HL-60/S4 treated with phorbol 12-myristate 13-acetate at 8.2 ng/mL for 4 days and 3 days (cell line): Measurements from ENCODE around the gene CDH23.

Experiments used
- in situ Hi-C: fragments of 300-500 bp; cut with MboI; formaldehyde crosslinking; loops from 2 replicates; pipeline ENCODE4 v1.15.0; 2022; ENCODE audit warnings: low sequenced_read_pairs

CDH23 gene

DNA sequence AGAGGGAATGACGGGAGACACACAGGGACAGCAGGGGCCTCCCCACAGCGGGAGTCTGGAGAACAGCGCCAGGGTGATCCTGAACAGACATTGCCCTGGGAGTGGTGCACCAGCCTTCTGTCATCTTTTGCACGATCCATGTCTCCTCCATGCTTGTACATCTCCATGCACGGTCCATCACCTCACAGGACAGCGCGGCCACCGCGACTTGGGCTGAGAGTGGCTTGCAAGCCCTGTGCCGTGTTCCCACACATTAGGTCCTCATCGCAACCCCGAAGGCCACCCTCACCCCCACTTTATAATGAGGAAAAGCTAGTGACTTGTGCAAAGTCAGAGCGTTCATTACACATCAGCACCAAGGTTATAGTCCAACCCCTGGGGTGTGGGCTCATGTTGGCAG is 64.7 kb downstream of the CDH23 start:
- in situ Hi-C loops, result no loop called here

DNA sequence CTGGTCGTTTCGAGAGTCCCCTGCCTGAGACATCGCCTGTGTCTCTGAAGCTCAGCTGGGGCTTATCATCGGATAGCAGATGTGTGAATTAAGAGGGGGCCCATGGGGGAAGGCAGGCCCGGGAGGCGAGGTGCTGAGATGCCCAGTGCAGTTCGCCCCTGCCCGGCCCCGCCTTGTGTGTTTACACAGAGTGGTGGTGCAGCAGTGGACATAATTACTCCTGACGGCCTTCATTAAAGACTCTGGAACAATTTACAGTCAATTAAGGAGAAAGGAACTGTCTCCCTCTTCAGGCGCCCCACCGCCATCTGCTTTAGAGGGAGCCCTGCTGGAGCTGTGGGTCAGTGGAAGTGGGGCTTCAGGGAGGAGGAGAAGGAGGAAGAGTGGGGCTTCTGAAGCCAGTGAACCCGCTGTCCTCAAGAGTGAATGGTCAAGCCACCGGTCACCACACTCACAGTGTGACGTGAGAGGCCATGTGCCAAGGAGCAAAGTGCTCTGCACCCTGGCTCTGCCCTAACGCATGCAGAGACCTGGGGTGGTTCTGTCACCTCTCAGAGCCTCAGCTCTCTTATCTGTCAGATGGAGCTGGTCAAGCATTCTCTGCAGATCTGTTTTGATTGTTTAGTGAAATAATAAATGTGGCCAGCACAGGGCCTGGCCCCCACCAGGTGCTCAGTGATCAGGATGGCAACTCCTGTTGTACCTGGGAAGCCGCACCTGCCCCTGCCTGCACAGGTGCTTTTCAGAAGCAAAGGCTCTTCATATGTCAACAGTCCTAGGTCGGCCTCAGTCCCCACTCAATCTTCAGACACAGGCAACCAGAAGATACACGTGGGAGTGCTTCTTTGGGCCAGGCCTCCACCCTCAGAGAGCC is 65.6 kb downstream of the CDH23 start:
- in situ Hi-C loops, result no loop called here

DNA sequence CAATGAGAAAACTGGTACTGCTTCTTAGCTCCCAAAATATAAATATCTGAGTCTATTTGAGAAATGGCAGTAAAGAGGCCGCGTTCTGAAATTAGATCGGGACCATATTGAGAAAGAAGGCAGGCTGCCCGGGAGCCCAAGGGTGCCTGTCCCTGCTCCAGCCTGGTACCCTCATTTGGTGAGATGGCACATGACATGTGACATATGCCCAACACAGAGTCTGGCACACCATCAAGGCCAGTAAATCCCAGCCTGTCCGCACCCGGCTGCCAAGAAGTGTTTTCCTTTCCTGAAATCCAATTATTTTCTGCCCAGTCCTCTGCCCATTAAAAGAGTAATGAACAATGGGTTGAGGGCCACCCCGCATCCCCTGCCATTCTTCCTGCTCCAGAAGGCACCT is 66.4 kb downstream of the CDH23 start:
- in situ Hi-C loops, result no loop called here

- in situ Hi-C loops, result no loop called here
These were observed 69.0 kb downstream of the CDH23 start for GRCh38 chr10:71465551-71466252.

- in situ Hi-C loops, result no loop called here
These were observed 69.6 kb downstream of the CDH23 start for GRCh38 chr10:71466330-71466729.

GRCh38 chr10:71467161-71467560 is 70.4 kb downstream of the CDH23 start:
- in situ Hi-C loops, result no loop called here

DNA sequence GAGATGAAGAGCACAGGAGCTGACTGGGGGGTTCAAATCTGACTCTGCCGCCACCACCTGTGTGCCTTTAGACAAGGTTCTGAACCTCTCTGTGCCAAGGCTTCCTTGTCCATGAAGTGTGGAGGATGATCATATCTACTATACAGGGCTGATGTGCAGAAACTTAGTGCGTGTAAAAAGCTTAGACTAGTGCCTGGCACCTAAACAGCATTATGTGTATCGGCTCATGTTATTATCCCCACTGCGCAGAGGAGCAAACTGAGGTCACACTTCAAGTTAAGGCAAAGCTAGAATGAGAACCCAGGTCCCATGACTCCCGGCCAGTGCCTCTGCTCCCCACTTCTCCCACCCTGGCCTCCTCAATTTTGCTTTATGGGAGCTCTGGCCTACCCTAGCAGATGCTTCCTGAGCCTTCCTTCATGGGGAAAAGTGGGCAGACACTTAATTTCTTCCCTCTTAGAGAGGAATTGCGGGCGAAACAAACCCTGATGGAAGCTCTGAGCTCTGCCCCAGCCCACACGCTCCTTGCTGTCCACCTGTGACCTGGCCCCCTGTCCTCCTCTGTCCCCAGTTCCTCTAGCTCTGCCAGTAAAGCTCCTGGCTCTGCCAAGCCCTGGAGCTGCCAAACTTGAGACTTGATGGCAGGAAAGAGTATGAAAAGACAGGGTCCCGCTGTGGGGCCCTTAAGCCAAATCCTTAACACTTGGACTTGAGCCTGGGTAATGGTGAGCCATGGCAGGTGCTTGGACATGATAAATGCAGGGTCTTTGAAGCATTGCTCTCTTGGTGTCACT is 71.0 kb downstream of the CDH23 start:
- in situ Hi-C loops, result no loop called here

DNA sequence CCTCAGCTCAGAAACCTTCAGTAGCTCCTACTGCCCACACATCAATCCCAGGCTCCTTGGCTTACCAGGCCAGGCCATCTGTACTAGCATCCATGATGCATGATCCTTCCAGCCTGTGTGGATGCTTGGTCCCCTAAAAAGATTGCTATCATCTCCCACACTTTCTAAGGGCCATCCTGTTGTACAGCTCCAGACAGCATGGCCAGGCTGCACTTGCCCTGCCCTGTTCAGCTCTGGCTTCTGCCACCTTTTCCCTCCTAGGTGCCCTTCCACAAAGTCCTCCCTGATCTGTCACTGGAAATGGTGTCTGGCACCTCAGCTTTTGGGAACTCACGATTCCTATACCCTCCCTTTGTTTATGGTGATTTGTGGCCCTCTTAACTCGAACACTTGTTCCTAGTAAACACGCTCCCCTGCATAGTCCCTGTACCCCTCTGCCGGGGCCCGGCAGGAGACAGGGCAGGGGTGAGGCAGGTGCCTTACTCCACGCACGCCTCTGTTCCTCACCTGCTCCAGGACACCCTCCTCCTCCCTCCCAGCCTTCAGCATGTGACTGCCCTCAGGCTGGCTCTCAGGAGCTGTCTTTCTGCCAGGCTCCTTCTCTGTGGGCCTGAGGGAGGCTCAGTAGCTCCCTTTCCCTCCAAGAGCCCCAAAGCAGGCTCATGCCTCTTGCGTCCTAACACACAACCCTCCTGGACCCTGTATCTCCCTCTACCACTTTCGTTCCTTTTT is 71.8 kb downstream of the CDH23 start:
- in situ Hi-C loops, result no loop called here

GRCh38 chr10:71471006-71471405 is 74.3 kb downstream of the CDH23 start:
- in situ Hi-C loops, result no loop called here

DNA sequence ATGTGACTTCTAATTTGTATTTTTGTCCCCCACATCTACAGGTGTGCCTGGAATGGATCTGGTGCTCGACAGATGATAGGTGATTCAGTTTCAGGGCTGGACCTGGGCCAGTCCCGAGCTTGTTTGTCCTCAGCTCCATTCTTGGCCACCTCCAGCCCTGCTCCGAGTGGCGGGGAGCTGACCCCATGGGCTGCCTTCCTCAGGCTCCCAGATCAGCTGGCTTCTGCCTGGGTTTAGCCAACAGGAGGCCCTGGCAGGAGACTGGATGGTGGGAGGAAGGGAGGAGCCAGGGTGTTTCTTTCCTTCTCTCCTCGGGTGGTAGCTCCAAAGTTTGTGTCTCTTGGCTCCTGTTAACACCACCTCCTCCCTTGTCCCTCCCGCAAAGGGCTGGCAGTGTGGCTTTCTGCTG is 75.2 kb downstream of the CDH23 start:
- in situ Hi-C loops, result no loop called here

GRCh38 chr10:71472466-71472865 is 75.7 kb downstream of the CDH23 start:
- in situ Hi-C loops, result no loop called here

- in situ Hi-C loops, result no loop called here
These were observed 76.2 kb downstream of the CDH23 start for GRCh38 chr10:71472912-71473311.

DNA sequence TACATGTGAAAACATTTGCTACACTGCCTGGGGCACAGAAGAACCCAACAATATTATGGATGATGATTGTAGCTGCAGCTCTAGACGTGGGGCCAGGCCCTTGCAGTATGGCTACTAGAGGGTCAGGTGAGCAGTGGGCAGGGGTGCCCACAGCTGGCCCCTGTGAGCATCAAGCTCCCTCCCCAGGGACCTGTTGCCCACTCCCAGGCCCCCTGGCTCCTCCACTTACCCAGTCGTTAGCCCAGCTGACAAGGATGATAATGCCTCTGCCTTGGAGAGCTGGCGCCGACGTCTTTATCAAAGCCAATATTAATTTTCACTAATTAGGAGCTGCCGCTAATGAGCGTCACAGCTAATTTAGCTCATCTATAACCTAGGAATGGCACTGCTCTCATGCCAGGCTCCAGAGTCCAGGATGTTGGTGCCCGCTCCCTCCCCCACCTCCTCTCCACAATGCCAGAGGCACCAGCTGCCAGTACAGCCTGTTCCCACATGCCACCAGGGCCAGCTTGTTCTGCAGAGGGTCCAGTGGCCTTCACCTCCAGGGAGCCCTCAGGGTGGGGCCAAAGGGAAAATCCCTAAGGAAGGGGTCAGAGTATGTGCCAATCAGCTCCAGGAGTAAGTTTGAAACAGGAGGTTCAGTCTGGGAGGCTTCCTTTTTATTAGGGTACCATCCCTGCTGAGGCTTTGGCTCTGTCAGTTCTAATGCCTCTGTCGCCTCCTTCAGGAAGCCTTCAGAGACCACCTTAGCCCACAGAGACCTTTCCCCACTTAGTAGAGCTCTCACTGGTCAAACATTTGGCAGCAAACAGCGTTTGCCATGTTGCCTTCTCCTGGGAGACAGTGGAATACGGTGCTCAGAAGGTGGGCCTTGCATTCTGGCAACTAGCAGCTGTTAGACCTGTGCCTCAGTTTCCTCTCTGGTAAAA is 77.2 kb downstream of the CDH23 start:
- in situ Hi-C loops, result no loop called here

DNA sequence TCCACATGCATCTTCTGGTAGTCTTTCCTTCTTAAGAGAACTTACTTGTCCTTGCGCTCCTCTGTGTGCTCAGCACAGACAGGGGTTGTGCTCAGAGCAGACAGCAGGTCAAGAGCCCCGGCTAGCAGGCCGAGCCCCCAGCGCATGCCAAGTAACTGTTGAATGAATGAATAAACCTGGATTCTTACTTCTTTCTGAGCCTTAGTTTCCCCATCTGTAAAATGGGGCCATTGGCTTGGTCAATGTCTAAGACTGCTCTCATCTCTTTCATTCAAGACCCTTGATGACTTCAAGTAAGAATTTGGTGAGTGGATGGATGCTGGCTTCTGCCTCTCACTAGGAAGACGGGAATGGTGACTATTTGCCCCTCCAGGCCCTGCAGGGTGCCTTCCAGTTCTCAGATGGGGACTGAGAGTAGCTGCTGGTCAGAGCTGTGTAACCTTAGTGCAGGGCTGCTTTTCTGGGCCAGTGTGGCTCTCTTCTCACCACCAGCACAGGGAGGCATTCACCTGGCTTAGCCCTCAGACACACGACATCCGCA is 78.1 kb downstream of the CDH23 start:
- in situ Hi-C loops, result no loop called here

DNA sequence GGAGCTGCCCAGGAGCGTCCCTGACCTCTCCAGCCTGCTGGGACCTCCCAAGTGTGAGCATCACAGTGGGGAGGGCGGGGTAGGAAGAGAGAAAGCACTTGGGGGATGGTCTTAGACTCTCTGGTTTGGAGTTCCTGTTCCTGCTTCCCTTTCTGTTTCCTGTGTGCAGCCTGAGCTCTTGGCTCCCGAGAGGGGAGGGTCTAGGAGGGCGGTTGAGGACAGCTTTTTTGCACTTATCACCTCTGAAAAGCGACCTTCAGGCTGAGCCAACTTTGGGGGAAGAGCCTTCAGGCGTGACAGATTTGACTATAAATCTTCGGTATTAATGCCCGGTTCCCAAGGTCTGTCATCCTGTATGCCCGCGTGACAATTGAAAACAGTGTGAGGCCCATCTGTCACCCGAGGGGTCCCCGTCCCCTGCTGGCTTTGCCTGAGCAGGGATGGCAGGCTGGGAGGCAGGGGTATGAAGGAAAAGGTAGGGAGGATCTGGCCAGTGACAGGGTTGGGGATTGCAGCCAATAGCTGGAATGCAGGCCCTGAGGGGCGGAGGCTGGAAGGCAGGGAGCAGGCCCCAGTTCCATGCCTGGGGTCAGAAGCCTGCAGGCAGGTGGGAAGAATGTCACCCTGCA is 78.6 kb downstream of the CDH23 start:
- in situ Hi-C loops, result no loop called here

DNA sequence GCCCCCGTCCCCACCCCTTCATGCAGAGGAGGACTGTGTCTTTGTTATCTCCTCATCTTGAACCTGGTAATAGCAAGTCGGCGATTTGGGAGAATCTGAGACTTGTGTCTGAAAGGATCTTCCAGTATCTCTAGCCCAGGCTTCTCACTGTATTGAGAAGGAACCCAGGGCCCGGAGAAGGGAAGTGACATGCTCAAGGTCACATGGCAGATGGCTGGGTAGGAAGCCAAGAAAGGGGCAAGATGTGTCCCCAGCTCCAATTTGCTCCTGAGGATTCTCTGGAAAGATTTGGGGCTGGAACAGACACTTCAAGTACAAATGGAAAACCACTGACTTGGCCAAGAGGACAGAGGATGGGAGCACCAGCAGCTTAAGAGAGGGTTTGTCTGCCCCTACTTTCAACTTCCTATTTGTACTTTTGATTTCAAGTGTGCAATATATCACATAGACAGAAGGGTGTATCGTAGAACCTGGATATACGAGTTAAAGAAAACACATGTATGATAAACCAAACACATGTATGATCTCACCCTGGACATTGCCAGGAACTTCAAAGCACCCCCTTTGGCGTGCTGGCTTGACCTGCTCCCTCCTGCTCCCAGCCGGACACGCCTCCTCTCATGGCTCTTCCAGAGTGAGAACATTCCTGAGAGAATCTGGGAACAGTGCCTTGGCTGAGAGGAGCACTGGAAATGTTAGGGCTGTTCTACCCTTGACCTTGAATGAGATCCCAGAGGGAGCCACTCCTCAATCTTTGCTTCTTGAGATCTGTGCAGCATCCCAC is 79.7 kb downstream of the CDH23 start:
- in situ Hi-C loops, result no loop called here

DNA sequence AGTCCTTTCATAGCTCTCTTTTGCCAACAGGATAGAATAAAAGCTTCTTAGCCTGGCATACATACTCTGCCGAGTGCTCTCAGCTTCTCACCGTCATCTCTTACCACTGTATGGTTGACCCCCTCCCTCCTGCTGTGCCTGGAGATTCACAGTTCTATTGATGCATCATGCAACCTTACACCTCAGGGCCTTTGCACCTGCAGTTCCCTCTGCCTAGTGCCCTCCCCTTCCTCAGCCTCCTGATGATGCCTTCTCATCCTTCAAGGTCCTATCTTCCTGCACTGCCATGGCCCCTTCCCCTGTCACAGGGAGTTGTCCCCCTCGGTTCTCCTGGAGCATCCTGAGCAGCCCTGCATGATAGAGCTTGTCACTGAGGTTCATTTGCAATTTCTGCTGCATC is 81.5 kb downstream of the CDH23 start:
- in situ Hi-C loops, result no loop called here

DNA sequence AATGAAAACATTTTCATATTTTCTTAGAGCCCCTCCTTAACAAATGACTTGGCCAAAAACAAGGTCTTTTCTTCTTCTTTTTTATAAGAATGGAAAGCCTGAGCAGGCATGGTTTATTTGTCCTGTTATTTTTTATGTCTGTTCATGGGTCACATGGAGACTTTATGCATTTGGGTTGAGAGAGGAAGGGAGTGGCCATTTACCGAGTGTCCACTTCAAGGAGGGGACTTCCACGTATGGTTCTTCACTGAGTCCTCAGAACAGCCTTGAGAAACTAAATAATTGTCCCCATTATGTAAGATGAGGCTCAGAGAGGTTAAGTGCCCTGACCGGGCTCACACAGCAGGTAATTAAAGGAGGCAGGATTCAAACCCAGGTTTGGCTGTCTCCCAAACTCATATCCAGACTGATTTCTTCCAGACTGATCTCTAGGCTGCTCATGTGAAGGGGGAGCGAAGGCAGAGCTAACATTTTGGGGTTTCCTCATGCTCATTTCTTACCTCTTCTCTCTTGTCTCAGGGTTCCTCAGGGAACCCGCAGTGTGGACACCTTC is 82.2 kb downstream of the CDH23 start:
- in situ Hi-C loops, result no loop called here
